Activated CD4-positive, CD25-positive, alpha-beta regulatory T cell (primary cell): ENCODE results near the gene LGI2.

Experiments
- DNase-seq, 4 experiments: peaks; one replicate each; lab custom pipeline; 2025; lab: John Stamatoyannopoulos, UW

The LGI2 gene

DNA sequence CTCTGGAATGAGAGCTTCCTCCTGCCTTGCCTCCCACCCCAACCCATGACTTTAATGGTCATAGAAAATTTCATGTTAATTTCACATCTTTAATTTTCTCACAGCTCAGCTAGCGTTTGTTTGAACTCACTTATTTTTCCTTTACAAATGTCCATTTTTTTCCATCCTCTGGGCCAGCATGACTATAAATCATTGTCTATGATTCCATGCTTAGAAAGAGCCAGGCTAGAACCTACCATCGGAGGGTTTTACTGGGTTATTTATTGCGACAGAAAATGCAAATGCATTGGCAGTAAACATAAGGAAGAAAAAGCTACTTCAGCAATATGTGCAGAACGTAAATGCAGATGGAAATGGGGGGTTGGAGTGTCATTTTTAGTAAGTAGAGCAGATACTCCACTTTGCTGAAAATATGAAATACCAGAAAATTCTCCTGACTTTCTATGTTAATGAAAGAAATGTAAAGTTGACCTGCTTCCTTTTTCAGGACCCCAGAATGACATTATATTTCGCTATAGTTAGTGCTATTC is 37.1 kb downstream of the LGI2 start:
- DNase-seq = no peak

DNA sequence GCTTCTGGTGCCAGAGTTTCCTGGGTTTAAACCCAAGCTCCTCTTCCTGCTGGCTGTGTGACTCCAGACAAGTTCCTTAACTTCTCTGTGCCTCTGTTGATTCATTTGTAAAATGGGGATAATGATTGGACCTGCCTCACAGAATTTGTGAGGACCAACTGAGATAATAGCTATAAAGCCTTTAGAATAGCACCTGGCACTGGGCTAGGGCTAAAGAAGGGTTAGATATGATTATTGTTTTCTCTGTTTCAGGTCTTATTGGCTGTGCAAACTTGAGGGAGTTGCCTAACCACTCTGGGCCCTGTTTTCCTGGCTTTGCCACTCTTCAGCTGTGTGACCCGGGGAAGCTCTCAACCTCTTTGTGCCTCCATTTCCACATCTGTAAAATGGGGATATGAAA is 37.8 kb downstream of the LGI2 start:
- DNase-seq = no peak

DNA sequence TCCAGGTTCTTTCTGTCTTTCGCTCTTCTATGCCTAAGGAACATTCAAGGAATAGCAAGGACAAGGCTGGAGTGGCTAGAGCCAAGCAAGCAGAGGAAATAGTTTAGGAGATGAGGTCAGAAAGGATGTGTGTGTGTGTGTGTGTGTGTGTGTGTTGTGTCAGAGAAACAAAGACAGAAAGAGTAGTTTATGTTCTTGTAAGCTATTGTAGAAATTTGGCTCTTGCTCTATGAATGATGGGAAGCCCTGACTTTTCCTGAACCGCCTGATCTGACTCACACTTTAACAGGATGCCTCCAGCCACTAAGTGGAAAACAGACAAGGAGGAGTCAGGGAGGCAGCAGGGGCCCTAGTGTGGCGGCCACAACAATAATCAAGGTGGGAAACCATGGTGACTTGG is 39.7 kb downstream of the LGI2 start:
- DNase-seq = no peak

GRCh38 chr4:24989327-24989726 is 41.4 kb downstream of the LGI2 start:
- DNase-seq = no peak

- DNase-seq = no peak
Observed at GRCh38 chr4:24988776-24989175, 42.0 kb downstream of the LGI2 start.

GRCh38 chr4:24984602-24985532 is 45.9 kb downstream of the LGI2 start:
- DNase-seq = no peak

DNA sequence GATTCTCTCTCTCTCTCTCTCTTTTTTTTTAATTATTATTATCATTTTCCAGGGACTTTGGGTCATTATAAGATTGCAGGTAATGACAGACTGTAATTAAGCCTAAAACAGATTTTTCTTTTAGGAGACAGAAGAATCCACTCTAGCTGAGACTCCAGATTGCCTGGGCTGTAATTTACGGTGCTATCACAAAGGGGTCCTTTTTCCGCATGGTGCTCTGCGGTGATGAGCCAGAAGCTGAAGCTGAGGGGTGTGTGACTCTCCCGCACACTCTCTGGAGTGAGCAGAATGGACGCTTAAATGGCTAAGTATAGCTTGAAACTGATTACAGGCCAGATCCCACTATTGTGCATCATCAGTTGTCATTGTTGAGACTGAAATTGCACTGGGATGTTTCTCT is 50.0 kb downstream of the LGI2 start:
- no peak for DNase-seq

GRCh38 chr4:24980064-24980690 is 50.6 kb downstream of the LGI2 start:
- peak; percentile 2 to 7 (median 4) for DNase-seq

GRCh38 chr4:24979554-24979953 is 51.2 kb downstream of the LGI2 start:
- DNase-seq = no peak

DNA sequence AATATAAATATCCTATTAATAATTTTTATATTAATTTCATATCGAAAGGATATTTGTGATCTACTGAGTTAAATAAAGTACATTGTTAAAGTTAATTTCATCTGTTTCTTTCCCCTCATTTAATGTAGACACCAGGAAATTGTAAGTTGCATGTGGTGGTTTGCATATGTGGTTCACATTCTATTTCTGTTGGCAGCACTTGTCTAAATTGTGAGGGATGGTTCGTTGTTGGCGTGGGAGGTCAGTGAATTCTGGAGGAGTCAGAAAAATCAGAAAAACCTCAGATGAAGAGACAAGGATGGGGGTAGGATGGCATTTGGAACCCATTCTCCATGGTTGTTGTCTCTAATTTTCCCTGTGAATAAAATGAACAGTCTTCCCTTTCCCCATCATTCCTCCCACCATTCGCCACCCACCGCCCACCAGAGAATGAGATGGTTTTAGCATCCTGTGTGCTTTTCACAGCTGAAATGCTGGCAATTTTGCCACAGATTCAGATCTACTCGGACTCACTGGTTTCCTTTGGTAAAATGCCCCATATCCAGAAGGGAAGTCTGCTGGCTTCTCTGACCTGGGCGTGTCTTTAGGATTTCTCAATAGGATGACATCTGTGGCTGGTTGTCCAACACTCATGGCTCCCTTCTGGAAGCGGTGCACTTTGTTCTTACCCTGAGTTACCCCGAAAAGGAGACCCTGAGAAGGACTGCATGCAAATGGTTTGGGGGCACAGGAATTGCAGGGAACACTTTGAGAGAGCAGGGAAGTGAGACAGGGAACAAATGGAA is 52.3 kb downstream of the LGI2 start:
- DNase-seq = no peak

DNA sequence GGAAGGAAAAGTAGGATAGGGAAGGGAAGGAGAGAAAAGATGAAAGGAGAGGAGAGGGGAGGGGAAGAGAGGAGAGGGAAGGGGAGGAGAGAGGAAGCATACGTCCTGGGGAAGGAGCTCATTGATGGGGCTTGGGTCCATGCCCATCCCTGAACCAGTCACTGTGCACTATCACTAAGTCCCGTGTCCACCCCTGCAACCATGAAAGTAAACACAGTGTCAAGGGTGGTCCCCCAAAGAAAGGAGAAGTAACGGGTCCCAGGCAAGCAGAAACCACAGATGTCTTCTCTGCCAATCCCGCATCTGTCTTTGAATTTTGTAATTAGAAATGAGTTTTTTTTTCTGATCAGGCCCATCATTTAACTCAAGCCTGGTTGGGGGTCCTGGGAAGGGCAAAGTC is 55.2 kb downstream of the LGI2 start:
- DNase-seq = no peak

DNA sequence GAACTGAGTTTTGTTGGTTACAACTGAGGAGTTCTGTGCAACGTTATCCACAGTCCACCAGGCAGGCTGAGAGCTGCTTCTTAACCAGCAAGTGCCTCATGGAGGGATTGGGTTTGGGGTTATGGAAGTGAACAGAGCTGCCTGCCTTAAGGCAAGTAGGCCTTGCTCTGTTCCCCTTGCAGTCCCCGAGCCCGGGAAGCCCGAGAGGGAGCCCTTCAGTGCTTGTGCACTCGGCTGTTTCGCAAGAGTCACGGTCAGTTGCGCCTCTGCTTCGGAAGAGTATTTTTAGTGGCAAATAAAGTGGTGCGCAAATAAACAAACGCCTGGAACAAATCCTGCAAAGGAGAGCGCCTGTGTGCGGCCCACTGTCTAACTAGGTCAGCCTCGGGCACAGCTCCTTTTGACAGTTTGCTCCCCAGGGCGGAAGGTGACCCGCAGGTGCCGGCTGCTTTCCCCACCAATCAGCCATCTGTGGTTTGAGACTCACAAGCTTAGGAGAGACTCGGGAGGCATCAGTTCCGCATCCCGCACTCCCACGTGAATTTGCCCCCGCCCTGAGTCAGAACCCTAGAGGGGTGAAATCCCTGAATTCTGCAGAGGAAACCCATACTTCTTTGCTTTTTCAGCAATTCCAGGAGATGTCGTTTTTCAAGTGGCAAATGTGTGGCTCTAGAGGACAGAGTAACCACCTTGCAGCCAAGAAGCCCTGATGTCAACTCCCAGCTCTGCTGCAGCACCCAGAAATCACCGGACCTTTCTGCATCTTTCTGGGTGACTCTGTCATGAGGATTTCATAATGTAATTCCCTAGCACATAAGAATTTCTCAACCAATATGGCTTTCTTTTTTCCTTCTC is 56.8 kb downstream of the LGI2 start:
- no peak for DNase-seq

GRCh38 chr4:24973404-24973746 is 57.4 kb downstream of the LGI2 start:
- DNase-seq = no peak

GRCh38 chr4:24971192-24971591 is 59.6 kb downstream of the LGI2 start:
- DNase-seq = no peak

- DNase-seq = no peak
Observed at GRCh38 chr4:24970635-24971034, 60.1 kb downstream of the LGI2 start.

DNA sequence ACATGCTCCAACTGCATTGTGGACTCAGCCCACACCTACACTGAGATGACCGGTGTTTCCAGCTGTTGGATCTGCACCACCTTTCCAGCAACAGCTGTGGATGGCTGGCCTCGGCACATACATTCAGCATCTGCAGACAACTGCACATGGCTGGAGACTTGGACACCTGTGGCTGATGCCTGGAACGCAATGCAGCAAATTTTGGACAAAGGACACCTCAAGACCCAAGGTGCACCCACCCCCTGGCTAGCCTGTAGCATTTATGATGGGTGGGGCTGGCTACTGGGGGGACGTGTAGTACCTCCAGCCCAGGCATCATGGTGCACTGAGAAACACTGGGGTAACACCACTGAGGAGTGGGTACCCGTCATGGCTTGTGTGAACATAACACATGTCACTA is 60.6 kb downstream of the LGI2 start:
- no peak for DNase-seq

- DNase-seq = no peak
Observed at GRCh38 chr4:24969486-24969885, 61.3 kb downstream of the LGI2 start.

DNA sequence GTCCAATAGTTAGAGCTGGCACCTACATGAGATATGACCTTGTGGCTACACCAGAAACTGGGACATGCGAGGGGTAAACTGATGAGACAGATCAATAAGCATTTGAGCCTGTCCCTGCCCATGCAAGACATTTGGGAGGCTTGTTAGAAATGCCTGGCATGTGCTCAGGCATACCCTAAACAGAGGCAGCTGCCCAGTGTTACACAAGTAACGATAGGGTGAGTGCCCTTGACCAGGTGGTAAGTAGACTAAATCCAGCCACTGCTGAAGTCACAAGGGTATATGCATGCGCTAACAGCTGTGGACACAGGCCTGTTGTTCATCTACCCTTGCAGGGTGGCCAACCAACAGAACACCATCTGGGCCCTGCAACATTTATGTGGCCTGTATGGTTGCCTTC is 61.8 kb downstream of the LGI2 start:
- no peak for DNase-seq

DNA sequence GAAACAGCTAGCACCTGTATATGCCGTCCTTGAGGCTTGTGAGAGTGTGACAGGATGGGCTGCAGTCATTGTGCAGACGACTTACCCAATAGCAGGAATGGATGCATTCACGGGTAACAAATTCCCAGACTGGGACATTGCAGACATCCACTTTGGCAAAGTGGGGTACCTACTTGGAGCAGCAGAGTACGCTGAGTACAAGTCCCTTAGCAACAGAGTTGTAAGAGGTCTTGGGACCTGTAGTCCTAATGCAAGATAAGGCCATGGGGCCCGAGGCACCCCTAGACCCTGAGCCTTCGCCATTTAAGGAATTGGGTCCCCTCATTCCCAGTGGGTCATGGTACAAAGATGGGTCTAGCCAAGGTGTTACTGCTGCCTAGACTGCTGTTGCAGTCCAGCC is 62.5 kb downstream of the LGI2 start:
- no peak for DNase-seq

DNA sequence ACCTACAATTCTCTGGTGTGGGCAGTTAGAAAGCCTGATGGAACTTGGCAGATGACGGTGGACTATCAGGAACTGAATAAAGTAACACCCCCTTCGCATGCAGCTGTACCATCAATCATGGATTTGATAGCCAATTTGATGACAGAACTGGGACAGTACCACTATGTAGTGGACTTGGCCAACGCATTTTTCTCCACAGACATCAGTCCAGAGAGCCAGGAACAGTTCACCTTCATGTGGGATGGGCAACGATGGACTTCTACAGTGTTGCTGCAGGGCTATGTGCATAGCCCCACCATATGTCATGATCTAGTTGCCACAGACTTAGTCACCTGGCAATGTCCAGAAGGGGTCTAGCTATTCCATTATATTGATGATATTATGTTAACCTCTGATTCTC is 63.4 kb downstream of the LGI2 start:
- no peak for DNase-seq

GRCh38 chr4:24966076-24966475 is 64.7 kb downstream of the LGI2 start:
- DNase-seq = no peak

DNA sequence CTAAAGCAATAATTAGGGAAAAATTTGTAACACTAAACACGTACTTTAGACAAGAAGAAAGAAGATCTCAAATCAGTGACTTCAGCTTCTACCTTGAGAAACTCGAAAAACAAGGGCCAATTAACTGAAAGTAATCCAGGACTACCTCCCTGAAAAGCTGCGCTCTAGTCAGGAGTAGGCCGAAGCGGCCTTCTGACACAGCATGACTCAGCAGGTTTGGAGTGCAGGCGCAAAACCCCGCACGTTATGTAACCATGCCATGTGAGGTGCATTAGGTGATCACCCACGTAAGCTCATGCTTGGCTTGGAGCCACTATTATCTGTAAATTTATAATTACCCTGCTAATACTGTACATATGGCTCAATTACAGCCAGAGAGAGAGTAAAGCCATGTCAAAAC is 65.1 kb downstream of the LGI2 start:
- DNase-seq = no peak
